Measurements from ENCODE around the gene EML3.

DNA sequence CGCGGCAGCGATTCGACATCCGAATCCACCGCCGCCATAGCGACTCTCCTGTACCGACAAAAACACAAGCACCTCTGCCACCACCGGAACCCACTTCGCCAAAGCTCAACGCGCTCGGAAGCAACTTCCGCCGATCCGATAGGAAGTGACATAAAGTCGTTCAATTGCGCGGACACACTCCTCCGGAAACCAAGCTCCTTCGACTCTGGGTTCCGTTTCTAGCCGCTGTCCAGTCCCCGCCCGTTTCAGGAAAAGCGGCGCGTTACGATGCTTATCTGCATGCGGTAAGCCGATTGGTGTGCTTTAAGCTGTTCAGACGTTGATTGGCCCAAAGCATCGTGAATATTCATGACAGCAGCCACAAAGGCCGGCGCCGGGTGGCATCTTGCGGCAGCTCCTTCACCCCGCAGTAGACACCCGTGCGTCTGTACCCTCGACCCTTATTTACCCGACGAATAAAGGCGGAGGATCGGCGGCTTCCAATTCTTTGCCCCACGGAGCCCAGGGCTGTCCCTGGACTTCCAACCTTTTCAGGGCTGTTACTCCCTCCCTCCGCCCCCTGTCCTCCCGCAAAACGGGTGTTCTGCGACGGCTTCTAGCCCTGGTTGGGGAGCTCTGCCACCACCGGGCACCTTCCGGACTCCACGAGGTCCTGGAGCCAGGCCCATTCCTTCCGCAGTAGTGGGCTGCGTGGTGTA lies 21.0 kb downstream of the EML3 start, which contains the start of gene TUT1:
- peak in 1 of 3 experiments; percentile 14 for TF ChIP-seq CTCF (optimal IDR thresholded peaks at IDR 0.05 in 1 of 3, IDR thresholded peaks at IDR 0.05 in 1 of 3, conservative IDR thresholded peaks at IDR 0.05 in 1 of 3; ENCODE audit: extremely low read depth in 1 of 3, insufficient read depth in 2 of 3, low read length in 3 of 3)
- no peak for TF ChIP-seq EZH2 (IDR thresholded peaks at IDR 0.05; ENCODE audit: low read length)

All from keratinocyte (primary cell).